WTC11 (cell line): ENCODE measurements around the gene UGCG.

ENCODE experiments used
- CREM ChIP-seq: sonication (generic); formaldehyde crosslinking; IDR thresholded peaks from 2 replicates; pipeline ENCODE4 v1.8.1; 2022; ENCODE audit warnings: mild to moderate bottlenecking, missing genetic modification reagents, moderate library complexity
- CTCF ChIP-seq: fragments of 200-600 bp; IDR thresholded peaks from 2 replicates; pipeline ENCODE4 v1.8.0; 2022; ENCODE audit warnings: antibody characterized with exemption
- GABPB1 ChIP-seq: sonication (generic); formaldehyde crosslinking; IDR thresholded peaks from 2 replicates; pipeline ENCODE4 v1.8.1; 2023; ENCODE audit warnings: mild to moderate bottlenecking, missing genetic modification reagents
- JUN ChIP-seq: sonication (generic); formaldehyde crosslinking; IDR thresholded peaks from 2 replicates; pipeline ENCODE4 v1.8.0; 2023; ENCODE audit warnings: mild to moderate bottlenecking, missing genetic modification reagents
- KAT7 ChIP-seq: sonication (generic); formaldehyde crosslinking; IDR thresholded peaks from 2 replicates; pipeline ENCODE4 v1.8.1; 2023; ENCODE audit warnings: missing genetic modification reagents, mild to moderate bottlenecking, borderline replicate concordance
- NR3C1 ChIP-seq: sonication (generic); formaldehyde crosslinking; conservative IDR thresholded peaks from 2 replicates; pipeline ENCODE4 v1.8.1; 2023; ENCODE audit warnings: low read depth, mild to moderate bottlenecking, missing genetic modification reagents
- SP1 ChIP-seq: sonication (generic); formaldehyde crosslinking; conservative IDR thresholded peaks from 2 replicates; pipeline ENCODE4 v1.8.1; 2022; ENCODE audit warnings: missing genetic modification reagents
- TEAD4 ChIP-seq: sonication (generic); formaldehyde crosslinking; IDR thresholded peaks from 2 replicates; pipeline ENCODE4 v1.8.0; 2022; ENCODE audit warnings: mild to moderate bottlenecking, missing genetic modification reagents
- TP53 ChIP-seq: sonication (generic); formaldehyde crosslinking; IDR thresholded peaks from 2 replicates; pipeline ENCODE4 v1.8.1; 2023; ENCODE audit warnings: mild to moderate bottlenecking, missing genetic modification reagents
- ZNF671 ChIP-seq: fragments of 250-450 bp; sonication (Bioruptor Pico); IDR thresholded peaks from 2 replicates; pipeline ENCODE4 v1.8.0; 2021; ENCODE audit warnings: mild to moderate bottlenecking
- TF ChIP-seq, protein P1 (sequence below): fragments of 250-450 bp; sonication (Bioruptor Pico); IDR thresholded peaks from 2 replicates; pipeline ENCODE4 v1.9.0; 2021; ENCODE audit warnings: mild to moderate bottlenecking
- TF ChIP-seq, protein P2 (sequence below): sonication (generic); formaldehyde crosslinking; IDR thresholded peaks from 2 replicates; pipeline ENCODE4 v1.8.1; 2023; ENCODE audit warnings: mild to moderate bottlenecking, missing genetic modification reagents, moderate library complexity

- TF ChIP-seq CTCF: no peak
- no peak for TF ChIP-seq SP1 (CRISPR knock-in tag)
- TF ChIP-seq, protein P1, sequence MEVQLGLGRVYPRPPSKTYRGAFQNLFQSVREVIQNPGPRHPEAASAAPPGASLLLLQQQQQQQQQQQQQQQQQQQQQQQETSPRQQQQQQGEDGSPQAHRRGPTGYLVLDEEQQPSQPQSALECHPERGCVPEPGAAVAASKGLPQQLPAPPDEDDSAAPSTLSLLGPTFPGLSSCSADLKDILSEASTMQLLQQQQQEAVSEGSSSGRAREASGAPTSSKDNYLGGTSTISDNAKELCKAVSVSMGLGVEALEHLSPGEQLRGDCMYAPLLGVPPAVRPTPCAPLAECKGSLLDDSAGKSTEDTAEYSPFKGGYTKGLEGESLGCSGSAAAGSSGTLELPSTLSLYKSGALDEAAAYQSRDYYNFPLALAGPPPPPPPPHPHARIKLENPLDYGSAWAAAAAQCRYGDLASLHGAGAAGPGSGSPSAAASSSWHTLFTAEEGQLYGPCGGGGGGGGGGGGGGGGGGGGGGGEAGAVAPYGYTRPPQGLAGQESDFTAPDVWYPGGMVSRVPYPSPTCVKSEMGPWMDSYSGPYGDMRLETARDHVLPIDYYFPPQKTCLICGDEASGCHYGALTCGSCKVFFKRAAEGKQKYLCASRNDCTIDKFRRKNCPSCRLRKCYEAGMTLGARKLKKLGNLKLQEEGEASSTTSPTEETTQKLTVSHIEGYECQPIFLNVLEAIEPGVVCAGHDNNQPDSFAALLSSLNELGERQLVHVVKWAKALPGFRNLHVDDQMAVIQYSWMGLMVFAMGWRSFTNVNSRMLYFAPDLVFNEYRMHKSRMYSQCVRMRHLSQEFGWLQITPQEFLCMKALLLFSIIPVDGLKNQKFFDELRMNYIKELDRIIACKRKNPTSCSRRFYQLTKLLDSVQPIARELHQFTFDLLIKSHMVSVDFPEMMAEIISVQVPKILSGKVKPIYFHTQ: no peak
- TF ChIP-seq ZNF671 (CRISPR knock-in tag): no peak
- no peak for TF ChIP-seq TP53 (CRISPR knock-in tag)
- no peak for TF ChIP-seq JUN (CRISPR knock-in tag)
- no peak for TF ChIP-seq CREM (CRISPR knock-in tag)
- no peak for TF ChIP-seq TEAD4 (CRISPR knock-in tag)
- TF ChIP-seq, protein P2, sequence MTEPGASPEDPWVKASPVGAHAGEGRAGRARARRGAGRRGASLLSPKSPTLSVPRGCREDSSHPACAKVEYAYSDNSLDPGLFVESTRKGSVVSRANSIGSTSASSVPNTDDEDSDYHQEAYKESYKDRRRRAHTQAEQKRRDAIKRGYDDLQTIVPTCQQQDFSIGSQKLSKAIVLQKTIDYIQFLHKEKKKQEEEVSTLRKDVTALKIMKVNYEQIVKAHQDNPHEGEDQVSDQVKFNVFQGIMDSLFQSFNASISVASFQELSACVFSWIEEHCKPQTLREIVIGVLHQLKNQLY: no peak
- no peak for TF ChIP-seq GABPB1 (CRISPR knock-in tag)
- no peak for TF ChIP-seq KAT7 (CRISPR knock-in tag)
- no peak for TF ChIP-seq NR3C1 (CRISPR knock-in tag)
These were observed 31.7 kb downstream of the UGCG start for GRCh38 chr9:111928359-111928720.
